Smooth muscle cell of bladder (primary cell): ENCODE measurements around the gene DEFB131B. TPM values are rescaled to one million over a fixed set of nuclear protein-coding genes. Genes with fewer than 3 reads are reported as not detected.

Source experiments
- total RNA-seq: library from RNA; depleted of rRNA; stranded (reverse); fragments of >200 nt; gene quantifications from 2 replicates; pipeline ENCODE4 v1.2.3, GENCODE V29; 2014

The DEFB131B gene
- not detected in 2 replicates for total RNA-seq

GRCh38 chr11:71878059-71878458, at the start of gene DEFB131B:
TSS of gene DEFB131B (plus strand) at chr11:71878453. CDS start at chr11:71878453, 0 bp downstream.

GRCh38 chr11:71832811-71833210, 45.4 kb upstream of the DEFB131B start, which contains the start of gene DEFB108B:
TSS of gene DEFB108B (plus strand) at chr11:71833200. CDS start at chr11:71833200, 0 bp downstream.

GRCh38 chr11:71927820-71928736, 49.8 kb downstream of the DEFB131B start, which contains the start of gene XNDC1N:
TSS of gene XNDC1N (minus strand) at chr11:71928594. CDS start at chr11:71923353, 5,241 bp downstream.

GRCh38 chr11:71928737-71929443, 50.6 kb downstream of the DEFB131B start, which contains the start of gene RNF121:
TSS of gene RNF121 (plus strand) at chr11:71929046. CDS start at chr11:71929062, 16 bp downstream.

Other genes starting within 250 kb of the DEFB131B start
- gene DEFB108B, start 45.3 kb upstream of the DEFB131B start, total RNA-seq: not detected in 2 replicates
- 5.1 TPM in 2 replicates for gene XNDC1N, start 50.1 kb downstream of the DEFB131B start, total RNA-seq
- 36.3 and 45.7 TPM in 2 replicates for gene RNF121, start 50.6 kb downstream of the DEFB131B start, total RNA-seq
- 1.7 and 2.8 TPM in 2 replicates for gene IL18BP, start 120.5 kb downstream of the DEFB131B start, total RNA-seq
- gene NUMA1, start 202.1 kb downstream of the DEFB131B start, total RNA-seq: 124 and 153 TPM in 2 replicates
- gene LRRC51, start 202.4 kb downstream of the DEFB131B start, total RNA-seq: 5.5 and 6.3 TPM in 2 replicates
- gene LAMTOR1, start 224.8 kb downstream of the DEFB131B start, total RNA-seq: 64.1 and 81.4 TPM in 2 replicates
- not detected in 2 replicates for gene TOMT, start 227.5 kb downstream of the DEFB131B start, total RNA-seq
- gene ANAPC15, start 234.2 kb downstream of the DEFB131B start, total RNA-seq: 23.5 and 30.2 TPM in 2 replicates